Endometrium (tissue), 2 donors: ENCODE data around the gene RAB5B.
"Not testable (repeated sequence)": the region's sequence is repeated elsewhere in the genome, so short reads cannot be mapped to it uniquely, and the experiment has no call there.

Experiments
- FAIRE-seq: peaks from 2 replicates; lab custom pipeline; 2012; peaks lifted over from hg19 to GRCh38; lab: Jason Lieb, UNC
- donor health status: control.
- donor health status: control.

The RAB5B gene

GRCh38 chr12:55942055-55942454 is 31.8 kb upstream of the RAB5B start:
- FAIRE-seq = no peak

GRCh38 chr12:55942577-55943136 is 31.2 kb upstream of the RAB5B start:
- no peak for FAIRE-seq

- FAIRE-seq = no peak
Observed at GRCh38 chr12:55946553-55946952, 27.3 kb upstream of the RAB5B start.

- no peak for FAIRE-seq
Observed at GRCh38 chr12:55955344-55955743, 18.5 kb upstream of the RAB5B start.

- FAIRE-seq = no peak
Observed at GRCh38 chr12:55955800-55956508, 17.9 kb upstream of the RAB5B start.

GRCh38 chr12:55957106-55957859 is 16.6 kb upstream of the RAB5B start:
- FAIRE-seq = no peak

- no peak for FAIRE-seq
Observed at GRCh38 chr12:55963760-55964159, 10.1 kb upstream of the RAB5B start.

- FAIRE-seq = no peak
Observed at GRCh38 chr12:55965240-55965639, 8.6 kb upstream of the RAB5B start.

GRCh38 chr12:55965941-55966407 is 7.9 kb upstream of the RAB5B start, which contains the start of gene PMEL:
Gene PMEL, minus strand, starts transcription at chr12:55966042. Its CDS starts 31 bp downstream, at chr12:55966011.
- FAIRE-seq = no peak

GRCh38 chr12:55966408-55967281 is 7.2 kb upstream of the RAB5B start, which contains the start of gene CDK2:
Gene CDK2, plus strand, starts transcription at chr12:55966830. Its CDS starts 179 bp downstream, at chr12:55967009.
- no peak for FAIRE-seq

GRCh38 chr12:55969356-55969755 is 4.5 kb upstream of the RAB5B start:
- no peak for FAIRE-seq

GRCh38 chr12:55970775-55971174 is 3.1 kb upstream of the RAB5B start:
- no peak for FAIRE-seq

GRCh38 chr12:55972042-55972441 is 1.8 kb upstream of the RAB5B start:
- no peak for FAIRE-seq

- FAIRE-seq = no peak
Observed at GRCh38 chr12:55972456-55972855, 1.4 kb upstream of the RAB5B start.

- no peak for FAIRE-seq
Observed at GRCh38 chr12:55972911-55973598, 823 bp upstream of the RAB5B start.

- no peak for FAIRE-seq
Observed at GRCh38 chr12:55974308-55974730, 441 bp downstream of the RAB5B start.

- FAIRE-seq = no peak
Observed at GRCh38 chr12:55978393-55978792, 4.5 kb downstream of the RAB5B start.

- no peak for FAIRE-seq
Observed at GRCh38 chr12:55979069-55979468, 5.2 kb downstream of the RAB5B start.

GRCh38 chr12:55981882-55982281 is 8.0 kb downstream of the RAB5B start:
- not testable (repeated sequence) for FAIRE-seq

- no peak for FAIRE-seq
Observed at GRCh38 chr12:55982319-55982936, 8.6 kb downstream of the RAB5B start.
